ENCODE measurements around the gene KCNAB3. TPM values are rescaled to one million over a fixed set of nuclear protein-coding genes. Genes with fewer than 3 reads are reported as not detected.
A peak's percentile ranks its signal among the peaks of the same experiment; 100 is the strongest.

KCNAB3 gene
- total RNA-seq, 1 donor from 2014 or later: 1.6 TPM

DNA sequence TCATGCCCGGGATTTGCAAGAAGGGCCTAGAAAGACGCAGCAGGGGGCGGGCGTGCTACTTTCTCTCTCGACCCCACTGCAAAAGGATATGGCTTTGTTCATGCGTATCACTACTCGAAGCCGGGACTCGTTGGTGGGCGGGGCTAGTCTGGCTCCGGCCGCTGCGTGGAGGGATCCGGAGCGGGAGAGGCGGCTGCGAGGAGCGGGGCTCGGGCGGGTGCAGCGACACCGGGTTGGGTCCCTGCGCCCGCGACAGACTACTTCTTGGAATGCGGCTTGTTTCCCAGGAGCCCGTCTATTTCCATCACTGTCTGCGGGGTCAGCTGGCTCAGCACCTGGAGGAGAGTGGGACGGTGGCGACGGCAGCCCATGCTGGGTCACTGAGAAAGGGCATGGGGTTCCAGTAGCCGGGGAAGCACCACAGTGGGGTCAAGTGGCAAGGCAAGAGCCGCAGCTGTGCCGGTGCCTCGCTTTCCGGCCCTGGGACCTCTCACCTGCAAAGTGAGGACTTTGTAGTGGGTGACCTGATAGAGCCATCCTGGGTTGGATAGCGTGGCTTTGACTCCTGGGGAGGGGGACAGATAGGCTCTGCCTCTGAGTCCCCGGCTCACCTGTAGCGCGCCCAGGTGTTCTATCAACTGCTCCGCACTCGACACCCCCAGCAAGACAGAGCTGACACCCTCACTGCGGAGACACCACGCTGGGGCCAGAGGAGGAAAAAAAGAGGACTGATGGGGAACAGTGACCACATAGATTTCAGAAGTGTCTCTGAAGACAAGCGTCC lies 6.6 kb downstream of the KCNAB3 start:
- peaks cover 6% of the 10 kb centered on the region for H3K27me3 Mint-ChIP-seq (ENCODE audit: unreplicated experiment)
- TF ChIP-seq, protein P1, sequence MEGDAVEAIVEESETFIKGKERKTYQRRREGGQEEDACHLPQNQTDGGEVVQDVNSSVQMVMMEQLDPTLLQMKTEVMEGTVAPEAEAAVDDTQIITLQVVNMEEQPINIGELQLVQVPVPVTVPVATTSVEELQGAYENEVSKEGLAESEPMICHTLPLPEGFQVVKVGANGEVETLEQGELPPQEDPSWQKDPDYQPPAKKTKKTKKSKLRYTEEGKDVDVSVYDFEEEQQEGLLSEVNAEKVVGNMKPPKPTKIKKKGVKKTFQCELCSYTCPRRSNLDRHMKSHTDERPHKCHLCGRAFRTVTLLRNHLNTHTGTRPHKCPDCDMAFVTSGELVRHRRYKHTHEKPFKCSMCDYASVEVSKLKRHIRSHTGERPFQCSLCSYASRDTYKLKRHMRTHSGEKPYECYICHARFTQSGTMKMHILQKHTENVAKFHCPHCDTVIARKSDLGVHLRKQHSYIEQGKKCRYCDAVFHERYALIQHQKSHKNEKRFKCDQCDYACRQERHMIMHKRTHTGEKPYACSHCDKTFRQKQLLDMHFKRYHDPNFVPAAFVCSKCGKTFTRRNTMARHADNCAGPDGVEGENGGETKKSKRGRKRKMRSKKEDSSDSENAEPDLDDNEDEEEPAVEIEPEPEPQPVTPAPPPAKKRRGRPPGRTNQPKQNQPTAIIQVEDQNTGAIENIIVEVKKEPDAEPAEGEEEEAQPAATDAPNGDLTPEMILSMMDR (IDR thresholded peaks at IDR 0.05; ENCODE audit: unreplicated experiment): no peak

DNA sequence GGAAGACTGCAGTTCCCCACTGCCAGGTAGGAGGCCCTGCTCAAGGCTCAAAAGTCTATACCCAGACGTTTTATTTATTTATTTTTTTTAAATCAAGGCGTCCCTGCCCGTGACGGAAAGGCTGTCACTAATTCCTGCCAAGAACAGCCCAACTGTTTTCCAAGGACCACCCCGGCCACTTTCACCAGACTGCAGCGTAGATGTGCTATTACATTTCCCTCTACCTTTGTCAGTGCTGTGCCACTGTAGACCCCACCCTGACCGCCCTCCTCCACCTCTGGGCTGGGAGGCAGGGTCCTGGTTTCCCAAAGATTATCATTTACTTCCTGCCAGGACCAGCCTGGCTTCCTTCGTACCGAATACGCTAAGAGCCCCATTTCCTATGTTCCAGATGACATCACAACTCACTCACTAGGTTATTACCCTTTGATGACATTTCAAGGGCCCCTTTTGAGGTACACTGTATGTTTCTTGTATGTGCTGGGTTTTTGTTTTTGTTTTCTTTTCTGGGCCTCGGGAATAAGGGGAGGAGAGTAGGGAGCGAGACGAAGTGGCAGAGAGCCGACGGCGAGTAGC lies 7.3 kb downstream of the KCNAB3 start:
- peak overlapping the region; percentile 89 for H3K27ac Mint-ChIP-seq (ENCODE audit: unreplicated experiment)
- H3K36me3 Mint-ChIP-seq (ENCODE audit: low read depth, unreplicated experiment): peaks cover 9% of the 10 kb centered on the region
- no peak for DNase-seq (ENCODE audit: low spot score)
- H3K4me1 Mint-ChIP-seq (ENCODE audit: unreplicated experiment): peaks cover 29% of the 10 kb centered on the region
- peaks cover 3% of the 10 kb centered on the region for H3K27me3 Mint-ChIP-seq (ENCODE audit: unreplicated experiment)
- H3K9me3 Mint-ChIP-seq (ENCODE audit: unreplicated experiment): no peaks in the 10 kb centered on the region
- TF ChIP-seq, protein P1 (IDR thresholded peaks at IDR 0.05; ENCODE audit: unreplicated experiment): no peak
- peak overlapping the region; percentile 59 for H3K4me3 Mint-ChIP-seq (ENCODE audit: unreplicated experiment)

More for the DNA sequence above, 6.6 kb downstream of the KCNAB3 start:
- Mint-ChIP-seq H3K4me1 (ENCODE audit: unreplicated experiment) (peaks cover 33% of the 10 kb centered on the region), H3K9me3 (ENCODE audit: unreplicated experiment) (no peaks in the 10 kb centered on the region), H3K27ac (ENCODE audit: unreplicated experiment) (peak overlapping the region; percentile 89), H3K36me3 (ENCODE audit: low read depth, unreplicated experiment) (peaks cover 12% of the 10 kb centered on the region), H3K4me3 (ENCODE audit: unreplicated experiment) (peak overlapping the region; percentile 59)
- DNase-seq (ENCODE audit: low spot score): peak; percentile 83

DNA sequence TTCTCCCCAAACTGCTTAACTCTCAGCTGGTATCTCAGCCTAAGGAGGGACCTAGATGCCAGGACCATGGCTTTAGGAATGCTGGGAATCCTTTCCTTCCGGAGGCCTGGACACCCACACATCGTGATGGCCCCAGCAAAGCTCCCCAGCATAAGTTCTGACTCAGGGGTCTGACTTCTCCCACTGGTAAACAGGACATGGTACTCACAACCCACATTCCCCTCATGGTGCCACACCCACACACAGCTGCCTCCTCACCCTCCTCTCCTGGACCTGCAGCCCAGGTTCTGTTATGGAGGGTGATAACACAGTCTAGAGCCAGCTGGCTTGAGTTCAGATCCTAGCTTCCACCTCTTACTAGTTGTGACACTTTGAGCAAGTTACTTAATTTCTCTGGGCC lies 12.8 kb downstream of the KCNAB3 start:
- Mint-ChIP-seq H3K36me3 (ENCODE audit: low read depth, unreplicated experiment) (no peaks in the 10 kb centered on the region), H3K4me3 (ENCODE audit: unreplicated experiment) (peak overlapping the region; percentile 74), H3K4me1 (ENCODE audit: unreplicated experiment) (peaks cover 34% of the 10 kb centered on the region), H3K27me3 (ENCODE audit: unreplicated experiment) (peaks cover 13% of the 10 kb centered on the region), H3K27ac (ENCODE audit: unreplicated experiment) (no peak overlapping the region), H3K9me3 (ENCODE audit: unreplicated experiment) (no peaks in the 10 kb centered on the region)
- DNase-seq (ENCODE audit: low spot score): no peak
- TF ChIP-seq, protein P1 (IDR thresholded peaks at IDR 0.05; ENCODE audit: unreplicated experiment): no peak

DNA sequence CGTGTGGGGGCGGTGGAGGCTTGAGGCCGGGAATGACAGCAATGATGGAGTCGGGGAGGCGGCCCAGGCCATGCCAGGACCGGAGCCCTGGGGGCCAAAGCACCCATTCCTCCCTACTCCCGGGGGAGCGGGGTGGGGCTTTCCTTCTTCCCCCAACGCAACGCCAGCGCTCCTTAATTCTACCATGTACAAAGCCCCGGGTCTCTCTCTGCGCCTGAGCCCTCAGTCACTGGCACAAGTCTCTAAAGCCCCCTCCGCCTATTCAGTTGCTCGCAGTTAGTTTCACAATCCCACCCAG lies 13.3 kb downstream of the KCNAB3 start:
- TF ChIP-seq, protein P1 (IDR thresholded peaks at IDR 0.05; ENCODE audit: unreplicated experiment): no peak
- Mint-ChIP-seq H3K27ac (ENCODE audit: unreplicated experiment) (no peak overlapping the region), H3K9me3 (ENCODE audit: unreplicated experiment) (no peaks in the 10 kb centered on the region), H3K36me3 (ENCODE audit: low read depth, unreplicated experiment) (no peaks in the 10 kb centered on the region), H3K27me3 (ENCODE audit: unreplicated experiment) (peaks cover 13% of the 10 kb centered on the region), H3K4me1 (ENCODE audit: unreplicated experiment) (peaks cover 30% of the 10 kb centered on the region), H3K4me3 (ENCODE audit: unreplicated experiment) (peak overlapping the region; percentile 73)
- DNase-seq (ENCODE audit: low spot score): no peak
